Stomach (tissue), 9 donors: ENCODE data around the gene PSIP1. TPM values are rescaled to one million over a fixed set of nuclear protein-coding genes. Genes with fewer than 3 reads are reported as not detected.
A peak's percentile ranks its signal among the peaks of the same experiment; 100 is the strongest.

Experiments used
- DNase-seq, 2 donors: peaks; one replicate each; pipeline versions ENCODE4 v3.0.0 to v3.0.0-alpha.2; 2013 to 2019
- H3K27ac ChIP-seq, 5 donors: fragments of 200-600 bp in 4 of 5; sonication (generic) in 4 of 5; one replicate each; pipeline ENCODE4 v1.5.1; 2013 to 2019; ENCODE audit warnings: mild to moderate bottlenecking in 1 of 5, moderate library complexity in 1 of 5
- H3K27me3 ChIP-seq, 3 donors: fragments of 200-600 bp; sonication (generic); one replicate each; pipeline ENCODE4 v1.5.1; 2017 to 2019; ENCODE audit warnings: mixed run types in 1 of 3
- H3K36me3 ChIP-seq, 4 donors: fragments of 200-600 bp; sonication (generic); 1 replicate in 3 of 4; 2 replicates in 1 of 4; pipeline ENCODE4 v1.5.1; 2016 to 2019
- H3K4me1 ChIP-seq, 4 donors: fragments of 200-600 bp; sonication (generic); one replicate each; pipeline ENCODE4 v1.5.1; 2016 to 2019
- H3K4me3 ChIP-seq, 4 donors: fragments of 200-600 bp; sonication (generic) in 3 of 4; one replicate each; pipeline ENCODE4 v1.5.1; 2016 to 2019; ENCODE audit warnings: mild to moderate bottlenecking in 1 of 4
- H3K9me3 ChIP-seq, 4 donors: fragments of 200-600 bp; sonication (generic); one replicate each; pipeline ENCODE4 v1.5.1; 2016 to 2019
- EP300 ChIP-seq: sonication (generic); formaldehyde crosslinking; IDR thresholded peaks from one replicate; pipeline ENCODE4 v1.6.1; 2017; ENCODE audit warnings: antibody characterized with exemption
- POLR2A ChIP-seq, 4 donors: fragments of 450-650 bp; IDR thresholded peaks; one replicate each; pipeline ENCODE4 v1.6.1; 2016; ENCODE audit warnings: antibody characterized with exemption in 4 of 4, control low read depth in 2 of 4, mild to moderate bottlenecking in 1 of 4, moderate library complexity in 1 of 4
- POLR2AphosphoS5 ChIP-seq, 3 donors: sonication (generic); formaldehyde crosslinking; IDR thresholded peaks; one replicate each; pipeline ENCODE4 v1.6.1; 2016; ENCODE audit warnings: antibody characterized with exemption in 3 of 3
- WGBS, 5 donors: extraction: QIAGEN DNeasy Blood & Tissue Kit in 3 of 5; methylation state at CpG; one replicate each; pipeline versions ENCODE4 v1.1.5 to v1.1.7; 2013 to 2018; 5-methylcytosine and 5-hydroxymethylcytosine counted together
- intact Hi-C: fragments of 100-400 bp; cut with DNase I; formaldehyde crosslinking; loops from one replicate; pipeline ENCODE4 v1.15.1; 2023; ENCODE audit warnings: low total_unique reads
- polyA plus RNA-seq, 3 donors: library from polyadenylated mRNA; stranded (reverse); fragments of 200-250 nt; gene quantifications; one replicate each; pipeline ENCODE4 v1.2.3, GENCODE V29; 2013
- small RNA-seq, 4 donors: library from RNA; depleted of rRNA; stranded (forward); fragments of <200 nt; gene quantifications; one replicate each; pipeline ENCODE3, GENCODE V24; 2016
- total RNA-seq, 5 donors: library from RNA; depleted of rRNA; stranded (reverse); fragments of >200 nt; gene quantifications; one replicate each; pipeline versions ENCODE4 v1.1.0 to v1.2.3, GENCODE V29; 2014 to 2016
- TF ChIP-seq, protein P1 (sequence below), 7 experiments: fragments of 450-650 bp in 4 of 7; fragments of 200-600 bp in 3 of 7; sonication (generic) in 3 of 7; IDR thresholded peaks; one replicate each; pipeline ENCODE4 v1.5.1; 2016 to 2019; ENCODE audit warnings: antibody characterized with exemption in 7 of 7, control low read depth in 2 of 7, mild to moderate bottlenecking in 1 of 7
- donor health status: healthy with polysubstance abuse.
- donor health status: Bipolar disorder and iron deficiency.
- donor health status: healthy.

PSIP1 gene
- total and polyA plus RNA-seq, 8 donors, result 6.4 to 90.1 (median 29.2) TPM

DNA sequence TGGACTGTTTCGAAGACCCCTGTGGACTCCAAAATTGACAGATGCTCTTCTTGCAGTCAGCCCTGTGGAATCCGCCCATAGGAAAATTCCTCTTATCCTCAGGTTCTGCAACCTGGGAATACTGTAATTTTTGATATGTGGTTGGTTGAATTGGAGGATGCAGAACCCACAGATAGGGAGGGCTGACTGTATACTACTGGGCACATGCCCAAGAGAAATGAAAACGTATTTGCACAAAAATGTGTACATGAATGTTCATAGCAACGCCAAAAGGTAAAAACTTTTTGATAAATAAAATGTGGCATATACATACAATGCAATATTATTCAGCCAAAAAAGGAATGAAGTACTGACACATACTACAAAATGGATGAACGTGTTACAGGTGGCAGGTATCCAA, 90.0 kb downstream of the PSIP1 start:
- intact Hi-C loops, result loop anchor here (10.0 kb wide), 1 partner anchor 116 kb away; the partner anchor contains the start of gene TTC39B
- no peak for DNase-seq
- no peaks in the 10 kb centered on the region for H3K9me3 ChIP-seq
- H3K27ac ChIP-seq, result no peak overlapping the region
- no peak for TF ChIP-seq EP300
- TF ChIP-seq, protein P1, sequence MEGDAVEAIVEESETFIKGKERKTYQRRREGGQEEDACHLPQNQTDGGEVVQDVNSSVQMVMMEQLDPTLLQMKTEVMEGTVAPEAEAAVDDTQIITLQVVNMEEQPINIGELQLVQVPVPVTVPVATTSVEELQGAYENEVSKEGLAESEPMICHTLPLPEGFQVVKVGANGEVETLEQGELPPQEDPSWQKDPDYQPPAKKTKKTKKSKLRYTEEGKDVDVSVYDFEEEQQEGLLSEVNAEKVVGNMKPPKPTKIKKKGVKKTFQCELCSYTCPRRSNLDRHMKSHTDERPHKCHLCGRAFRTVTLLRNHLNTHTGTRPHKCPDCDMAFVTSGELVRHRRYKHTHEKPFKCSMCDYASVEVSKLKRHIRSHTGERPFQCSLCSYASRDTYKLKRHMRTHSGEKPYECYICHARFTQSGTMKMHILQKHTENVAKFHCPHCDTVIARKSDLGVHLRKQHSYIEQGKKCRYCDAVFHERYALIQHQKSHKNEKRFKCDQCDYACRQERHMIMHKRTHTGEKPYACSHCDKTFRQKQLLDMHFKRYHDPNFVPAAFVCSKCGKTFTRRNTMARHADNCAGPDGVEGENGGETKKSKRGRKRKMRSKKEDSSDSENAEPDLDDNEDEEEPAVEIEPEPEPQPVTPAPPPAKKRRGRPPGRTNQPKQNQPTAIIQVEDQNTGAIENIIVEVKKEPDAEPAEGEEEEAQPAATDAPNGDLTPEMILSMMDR (IDR thresholded peaks at IDR 0.05), result no peak
- WGBS, 5 donors, result 46 to 67% (median 50%) methylated on average over 5 of the region's 5 CpGs
- no peak overlapping the region for H3K4me3 ChIP-seq
- H3K4me1 ChIP-seq, result peaks cover 3 to 36% (median 21%) of the 10 kb centered on the region in 4 donors
- peaks cover 0 to 13% (median 8%) of the 10 kb centered on the region in 4 donors for H3K36me3 ChIP-seq
- no peaks in the 10 kb centered on the region for H3K27me3 ChIP-seq

DNA sequence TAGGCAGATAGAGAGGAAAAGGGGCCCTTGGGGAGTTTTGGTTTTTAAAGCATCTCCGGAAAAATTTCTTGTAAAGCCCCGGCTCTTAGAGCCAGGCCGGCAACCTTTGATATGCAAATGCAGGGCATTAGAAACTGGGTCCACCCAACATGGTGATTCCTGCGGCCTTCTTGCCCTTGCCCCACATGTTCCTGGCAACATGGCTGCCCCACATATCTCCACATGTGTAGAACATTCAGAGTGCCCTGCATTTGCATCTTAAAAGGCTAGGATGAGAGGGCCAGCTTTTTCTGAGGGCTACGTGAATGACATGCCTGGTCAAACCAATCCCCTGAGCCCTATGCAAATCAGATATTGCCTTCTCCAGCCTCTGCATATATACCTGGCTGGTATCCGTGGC, 93.1 kb downstream of the PSIP1 start:
- H3K27ac ChIP-seq, result no peak overlapping the region
- no peaks in the 10 kb centered on the region for H3K27me3 ChIP-seq
- 77 to 84% (median 80%) methylated on average over 6 of the region's 6 CpGs for WGBS, 5 donors
- no peaks in the 10 kb centered on the region for H3K36me3 ChIP-seq
- peaks cover 0 to 13% (median 5%) of the 10 kb centered on the region in 4 donors for H3K4me1 ChIP-seq
- TF ChIP-seq POLR2AphosphoS5 (IDR thresholded peaks at IDR 0.05) (no peak), POLR2A (IDR thresholded peaks at IDR 0.05) (no peak), EP300 (no peak)
- TF ChIP-seq, protein P1 (IDR thresholded peaks at IDR 0.05), result no peak
- H3K4me3 ChIP-seq, result no peak overlapping the region
- DNase-seq, result no peak
- no peaks in the 10 kb centered on the region for H3K9me3 ChIP-seq
- intact Hi-C loops, result loop anchor here (10.0 kb wide), 1 partner anchor 203 kb away; no protein-coding TSS in a partner anchor

DNA sequence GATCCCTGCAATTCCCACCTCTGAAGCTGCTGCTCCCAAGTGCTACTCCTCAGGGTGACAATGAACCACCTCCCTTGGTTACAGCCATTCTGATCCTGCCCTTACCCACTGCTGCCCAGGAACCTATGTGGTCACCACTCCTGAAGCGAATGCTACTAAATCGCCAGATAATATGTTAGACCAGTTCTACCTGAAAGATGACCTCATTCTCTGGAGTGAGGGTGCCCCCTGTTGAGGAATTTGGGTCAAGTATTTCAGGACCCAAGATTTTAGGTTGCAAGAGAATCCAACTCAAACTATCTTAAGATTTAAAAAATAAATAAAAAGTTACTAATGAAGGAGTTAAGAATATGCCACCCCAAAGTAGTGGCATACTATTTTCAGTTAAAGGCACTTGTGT, 93.9 kb downstream of the PSIP1 start:
- no peaks in the 10 kb centered on the region for H3K36me3 ChIP-seq
- H3K27ac ChIP-seq, result no peak overlapping the region
- H3K27me3 ChIP-seq, result no peaks in the 10 kb centered on the region
- peaks cover 0 to 9% (median 2%) of the 10 kb centered on the region in 4 donors for H3K4me1 ChIP-seq
- peak; percentile 63 to 82 for DNase-seq
- H3K9me3 ChIP-seq, result no peaks in the 10 kb centered on the region
- intact Hi-C loops, result loop anchor here (10.0 kb wide), 1 partner anchor 202 kb away; no protein-coding TSS in a partner anchor
- no peak overlapping the region for H3K4me3 ChIP-seq
- 20 to 40% (median 27%) methylated on average over 2 of the region's 2 CpGs for WGBS, 5 donors
- TF ChIP-seq POLR2AphosphoS5 (IDR thresholded peaks at IDR 0.05), result no peak
- TF ChIP-seq, protein P1 (IDR thresholded peaks at IDR 0.05), result peak in 4 of 7 experiments; percentile 11 to 63 (median 28)

Small RNA genes within 50 kb of the gene (small RNA-seq; reads per million reads assigned to genes)
- gene AL513423.1 (0 reads per million in 4 donors), gene RN7SL98P (0 reads per million in 4 donors), gene RNU6-246P (0 reads per million in 4 donors), gene RNU6-319P (0 reads per million in 4 donors)

Other genes starting within 250 kb of the PSIP1 start
- gene TTC39B, start 203.8 kb downstream of the PSIP1 start, total RNA-seq, result 10 to 100 TPM in 3 of 5 donors, 1 to 10 TPM in 2; 4.7 to 35.4 (median 14.2) TPM
- gene TTC39B, start 203.8 kb downstream of the PSIP1 start, polyA plus RNA-seq, result 1 to 10 TPM; 2.0 to 4.7 (median 3.5) TPM
- 100 to 1,000 TPM in 2 of 5 donors, 10 to 100 TPM in 3; 18.7 to 217 (median 60.8) TPM for gene SNAPC3, start 88.1 kb downstream of the PSIP1 start, total RNA-seq
- 10 to 100 TPM in 1 of 3 donors, 1 to 10 TPM in 2; 7.7 to 15.9 (median 9.2) TPM for gene SNAPC3, start 88.1 kb downstream of the PSIP1 start, polyA plus RNA-seq
- gene CCDC171, start 42.1 kb upstream of the PSIP1 start, total RNA-seq, result 10 to 100 TPM in 2 of 5 donors, 1 to 10 TPM in 3; 1.2 to 26.3 (median 3.3) TPM
- gene CCDC171, start 42.1 kb upstream of the PSIP1 start, polyA plus RNA-seq, result 1 to 10 TPM in 2 of 3 donors, not detected in 1; 1.2 TPM